ENCODE results near the gene KNL1.
"Not testable (repeated sequence)": the region's sequence is repeated elsewhere in the genome, so short reads cannot be mapped to it uniquely, and the experiment has no call there.

The KNL1 gene

GRCh38 chr15:40578892-40579291 lies 15.2 kb upstream of the KNL1 start:
- in situ Hi-C loops (cut with HindIII; ENCODE audit: low pct_ligation_motif_present, low sequenced_read_pairs): no loop called here
- Histone ChIP-seq H3K27ac (no peak overlapping the region), H3K4me3 (ENCODE audit: low read depth, low read length) (no peak overlapping the region), H3K36me3 (replicated peaks) (no peaks in the 10 kb centered on the region), H3K27me3 (replicated peaks) (no peaks in the 10 kb centered on the region)
- DNase-seq: no peak
- TF ChIP-seq CTCF (IDR thresholded peaks at IDR 0.05; ENCODE audit: low read depth, low read length, missing control alignments): no peak

GRCh38 chr15:40581796-40582195 lies 12.3 kb upstream of the KNL1 start:
- H3K36me3 ChIP-seq (replicated peaks); H3K27me3 ChIP-seq (replicated peaks); DNase-seq; in situ Hi-C loops (cut with HindIII; ENCODE audit: low pct_ligation_motif_present, low sequenced_read_pairs); H3K4me3 ChIP-seq (ENCODE audit: low read depth, low read length); H3K27ac ChIP-seq: not testable (repeated sequence)

GRCh38 chr15:40582726-40583246 lies 11.3 kb upstream of the KNL1 start:
- Histone ChIP-seq H3K36me3 (replicated peaks) (no peaks in the 10 kb centered on the region), H3K27me3 (replicated peaks) (no peaks in the 10 kb centered on the region), H3K4me3 (ENCODE audit: low read depth, low read length) (no peak overlapping the region), H3K27ac (no peak overlapping the region)
- in situ Hi-C loops (cut with HindIII; ENCODE audit: low pct_ligation_motif_present, low sequenced_read_pairs): no loop called here
- TF ChIP-seq CTCF (IDR thresholded peaks at IDR 0.05; ENCODE audit: low read depth, low read length, missing control alignments): no peak
- no peak for DNase-seq

- no peak overlapping the region for H3K4me3 ChIP-seq (ENCODE audit: low read depth, low read length)
- in situ Hi-C loops (cut with HindIII; ENCODE audit: low pct_ligation_motif_present, low sequenced_read_pairs): no loop called here
- no peak for DNase-seq
- no peak for TF ChIP-seq CTCF (IDR thresholded peaks at IDR 0.05; ENCODE audit: low read depth, low read length, missing control alignments)
- H3K27ac ChIP-seq: no peak overlapping the region
- H3K27me3 ChIP-seq (replicated peaks): no peaks in the 10 kb centered on the region
- H3K36me3 ChIP-seq (replicated peaks): no peaks in the 10 kb centered on the region
These were observed 9.9 kb upstream of the KNL1 start for GRCh38 chr15:40584191-40584590.

- no peaks in the 10 kb centered on the region for H3K36me3 ChIP-seq (replicated peaks)
- no peak for TF ChIP-seq CTCF (IDR thresholded peaks at IDR 0.05; ENCODE audit: low read depth, low read length, missing control alignments)
- DNase-seq: no peak
- no peaks in the 10 kb centered on the region for H3K27me3 ChIP-seq (replicated peaks)
- in situ Hi-C loops (cut with HindIII; ENCODE audit: low pct_ligation_motif_present, low sequenced_read_pairs): no loop called here
- H3K4me3 ChIP-seq (ENCODE audit: low read depth, low read length): no peak overlapping the region
- no peak overlapping the region for H3K27ac ChIP-seq
These were observed 3.4 kb upstream of the KNL1 start for GRCh38 chr15:40590667-40591050.

GRCh38 chr15:40591389-40591788 lies 2.7 kb upstream of the KNL1 start:
- Histone ChIP-seq H3K27ac (no peak overlapping the region), H3K27me3 (replicated peaks) (no peaks in the 10 kb centered on the region), H3K4me3 (ENCODE audit: low read depth, low read length) (no peak overlapping the region), H3K36me3 (replicated peaks) (no peaks in the 10 kb centered on the region)
- TF ChIP-seq CTCF (IDR thresholded peaks at IDR 0.05; ENCODE audit: low read depth, low read length, missing control alignments): no peak
- in situ Hi-C loops (cut with HindIII; ENCODE audit: low pct_ligation_motif_present, low sequenced_read_pairs): no loop called here
- no peak for DNase-seq
